ENCODE data around the gene ATP6AP2.

The ATP6AP2 gene

DNA sequence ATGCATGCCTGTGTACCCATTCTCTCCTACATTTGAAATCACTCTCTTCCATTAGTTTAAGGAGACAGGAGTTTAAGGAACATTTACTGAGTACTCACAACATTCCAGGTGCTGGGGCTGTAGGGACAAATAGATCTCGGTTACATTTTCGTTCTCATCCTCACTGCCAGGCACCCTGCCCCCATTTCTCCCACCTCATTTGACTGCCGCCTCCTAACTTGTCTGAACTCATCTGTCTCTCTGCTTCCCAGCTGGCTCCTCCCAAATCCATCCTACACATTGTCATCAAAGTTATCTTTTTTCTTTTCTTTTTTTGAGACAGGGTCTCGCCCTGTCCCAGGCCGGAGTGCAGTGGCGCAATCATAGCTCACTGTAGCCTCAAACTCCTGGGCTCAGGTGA lies 22.7 kb downstream of the ATP6AP2 start:
- Histone ChIP-seq H3K27me3 (ENCODE audit: low read depth, low read length) (no peaks in the 10 kb centered on the region), H3K9ac (ENCODE audit: low read length) (no peak overlapping the region), H3K4me3 (ENCODE audit: low read length) (no peak overlapping the region), H3K4me2 (ENCODE audit: low read length) (no peak overlapping the region), H4K20me1 (ENCODE audit: insufficient read depth, low read length) (no peaks in the 10 kb centered on the region), H3K4me1 (ENCODE audit: low read length) (peaks cover 21% of the 10 kb centered on the region), H3K9me3 (ENCODE audit: insufficient read depth, low read length) (no peaks in the 10 kb centered on the region), H3K79me2 (ENCODE audit: low read length) (no peaks in the 10 kb centered on the region), H3K27ac (ENCODE audit: low read length) (no peak overlapping the region), H2AFZ (ENCODE audit: low read depth, low read length) (no peak overlapping the region), H3K36me3 (replicated peaks; ENCODE audit: low read depth, low read length) (peaks cover 11% of the 10 kb centered on the region)
- TF ChIP-seq, protein P1, sequence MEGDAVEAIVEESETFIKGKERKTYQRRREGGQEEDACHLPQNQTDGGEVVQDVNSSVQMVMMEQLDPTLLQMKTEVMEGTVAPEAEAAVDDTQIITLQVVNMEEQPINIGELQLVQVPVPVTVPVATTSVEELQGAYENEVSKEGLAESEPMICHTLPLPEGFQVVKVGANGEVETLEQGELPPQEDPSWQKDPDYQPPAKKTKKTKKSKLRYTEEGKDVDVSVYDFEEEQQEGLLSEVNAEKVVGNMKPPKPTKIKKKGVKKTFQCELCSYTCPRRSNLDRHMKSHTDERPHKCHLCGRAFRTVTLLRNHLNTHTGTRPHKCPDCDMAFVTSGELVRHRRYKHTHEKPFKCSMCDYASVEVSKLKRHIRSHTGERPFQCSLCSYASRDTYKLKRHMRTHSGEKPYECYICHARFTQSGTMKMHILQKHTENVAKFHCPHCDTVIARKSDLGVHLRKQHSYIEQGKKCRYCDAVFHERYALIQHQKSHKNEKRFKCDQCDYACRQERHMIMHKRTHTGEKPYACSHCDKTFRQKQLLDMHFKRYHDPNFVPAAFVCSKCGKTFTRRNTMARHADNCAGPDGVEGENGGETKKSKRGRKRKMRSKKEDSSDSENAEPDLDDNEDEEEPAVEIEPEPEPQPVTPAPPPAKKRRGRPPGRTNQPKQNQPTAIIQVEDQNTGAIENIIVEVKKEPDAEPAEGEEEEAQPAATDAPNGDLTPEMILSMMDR (IDR thresholded peaks at IDR 0.05; ENCODE audit: low read depth, low read length) = no peak
- no peak for TF ChIP-seq EZH2phosphoT487 (IDR thresholded peaks at IDR 0.05; ENCODE audit: low read depth)

DNA sequence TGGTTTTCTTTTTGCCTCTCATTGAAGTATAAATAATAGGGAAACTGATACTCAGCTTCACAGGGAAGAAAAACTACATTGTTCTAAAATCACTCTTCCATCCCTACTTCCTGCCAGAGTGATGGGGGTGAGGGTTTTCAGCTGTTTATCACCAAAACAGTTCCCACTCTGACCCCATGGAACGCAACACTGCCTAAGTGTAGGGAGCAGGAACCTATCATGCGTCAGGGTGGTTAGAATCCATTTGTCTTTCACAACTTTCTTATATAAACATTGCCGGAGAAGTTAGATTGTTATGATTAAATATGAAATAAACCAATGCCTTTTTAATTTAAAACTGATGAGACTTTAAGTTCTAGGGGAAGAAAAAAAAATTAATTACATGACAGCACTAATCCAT lies 26.6 kb downstream of the ATP6AP2 start:
- Histone ChIP-seq H3K9ac (ENCODE audit: low read length) (no peak overlapping the region), H3K4me2 (ENCODE audit: low read length) (no peak overlapping the region), H3K27me3 (ENCODE audit: low read depth, low read length) (no peaks in the 10 kb centered on the region), H3K9me3 (ENCODE audit: insufficient read depth, low read length) (no peaks in the 10 kb centered on the region), H2AFZ (ENCODE audit: low read depth, low read length) (no peak overlapping the region), H3K79me2 (ENCODE audit: low read length) (no peaks in the 10 kb centered on the region), H3K4me1 (ENCODE audit: low read length) (no peaks in the 10 kb centered on the region), H4K20me1 (ENCODE audit: insufficient read depth, low read length) (no peaks in the 10 kb centered on the region), H3K27ac (ENCODE audit: low read length) (no peak overlapping the region), H3K4me3 (ENCODE audit: low read length) (no peak overlapping the region), H3K36me3 (replicated peaks; ENCODE audit: low read depth, low read length) (no peaks in the 10 kb centered on the region)
- TF ChIP-seq EZH2phosphoT487 (IDR thresholded peaks at IDR 0.05; ENCODE audit: low read depth) = no peak
- TF ChIP-seq, protein P1 (IDR thresholded peaks at IDR 0.05; ENCODE audit: low read depth, low read length) = no peak

DNA sequence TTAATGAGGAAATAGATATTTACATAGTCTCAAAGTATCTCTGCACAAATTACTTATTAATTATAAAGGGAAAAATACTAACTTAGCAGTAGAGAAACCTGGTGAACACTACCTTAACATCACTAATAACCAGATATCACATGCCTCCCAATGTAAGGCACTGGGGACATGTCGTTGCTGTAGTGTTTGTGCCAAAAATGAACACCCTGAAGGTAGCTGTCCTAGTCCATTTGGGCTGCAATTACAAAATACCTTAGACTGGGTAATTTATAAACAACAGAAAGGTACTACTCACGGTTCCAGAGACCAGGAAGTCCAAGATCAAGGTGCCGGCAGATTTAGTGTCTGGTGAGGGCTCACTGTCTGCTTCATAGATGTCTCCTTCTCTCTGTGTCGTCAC lies 31.7 kb downstream of the ATP6AP2 start:
- Histone ChIP-seq H3K36me3 (replicated peaks; ENCODE audit: low read depth, low read length) (no peaks in the 10 kb centered on the region), H3K79me2 (ENCODE audit: low read length) (no peaks in the 10 kb centered on the region), H3K4me1 (ENCODE audit: low read length) (no peaks in the 10 kb centered on the region), H3K27me3 (ENCODE audit: low read depth, low read length) (no peaks in the 10 kb centered on the region), H3K27ac (ENCODE audit: low read length) (no peak overlapping the region), H3K9me3 (ENCODE audit: insufficient read depth, low read length) (no peaks in the 10 kb centered on the region), H3K9ac (ENCODE audit: low read length) (no peak overlapping the region), H4K20me1 (ENCODE audit: insufficient read depth, low read length) (no peaks in the 10 kb centered on the region), H3K4me2 (ENCODE audit: low read length) (no peak overlapping the region), H3K4me3 (ENCODE audit: low read length) (no peak overlapping the region), H2AFZ (ENCODE audit: low read depth, low read length) (no peak overlapping the region)
- TF ChIP-seq, protein P1 (IDR thresholded peaks at IDR 0.05; ENCODE audit: low read depth, low read length) = no peak
- no peak for TF ChIP-seq EZH2phosphoT487 (IDR thresholded peaks at IDR 0.05; ENCODE audit: low read depth)

DNA sequence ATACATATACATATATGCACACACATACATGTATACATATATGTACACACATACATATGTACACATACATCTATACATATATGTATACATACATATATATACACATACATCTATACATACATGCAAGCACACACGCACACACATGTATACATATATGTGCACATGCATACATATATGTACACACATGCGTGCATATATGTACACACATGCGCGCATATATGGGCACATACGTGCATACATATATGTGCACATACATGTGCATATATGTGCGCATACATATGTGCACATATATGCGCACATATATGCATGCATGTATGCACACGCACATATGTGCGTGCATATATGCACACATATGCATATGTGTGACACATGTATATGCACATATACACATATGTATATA lies 35.2 kb downstream of the ATP6AP2 start:
- TF ChIP-seq, protein P1 (IDR thresholded peaks at IDR 0.05; ENCODE audit: low read depth, low read length) = no peak
- no peak for TF ChIP-seq EZH2phosphoT487 (IDR thresholded peaks at IDR 0.05; ENCODE audit: low read depth)
- H2AFZ ChIP-seq (ENCODE audit: low read depth, low read length) = no peak overlapping the region
- H3K4me1 ChIP-seq (ENCODE audit: low read length) = no peaks in the 10 kb centered on the region
- no peak overlapping the region for H3K27ac ChIP-seq (ENCODE audit: low read length)
- H4K20me1 ChIP-seq (ENCODE audit: insufficient read depth, low read length) = no peaks in the 10 kb centered on the region
- H3K79me2 ChIP-seq (ENCODE audit: low read length) = no peaks in the 10 kb centered on the region
- H3K27me3 ChIP-seq (ENCODE audit: low read depth, low read length) = no peaks in the 10 kb centered on the region
- no peak overlapping the region for H3K9ac ChIP-seq (ENCODE audit: low read length)
- no peaks in the 10 kb centered on the region for H3K9me3 ChIP-seq (ENCODE audit: insufficient read depth, low read length)
- H3K36me3 ChIP-seq (replicated peaks; ENCODE audit: low read depth, low read length) = no peaks in the 10 kb centered on the region
- no peak overlapping the region for H3K4me2 ChIP-seq (ENCODE audit: low read length)
- H3K4me3 ChIP-seq (ENCODE audit: low read length) = no peak overlapping the region
